DND-41 (cell line): Measurements from ENCODE around the gene LAPTM4A.

Source experiments
- EZH2 ChIP-seq: IDR thresholded peaks from 3 replicates; pipeline ENCODE4 v1.6.1; 2012; ENCODE audit warnings: borderline replicate concordance, low read depth, mild to moderate bottlenecking, moderate library complexity, low read length, inconsistent platforms; ENCODE audit not compliant: severe bottlenecking
- TF ChIP-seq, protein P1 (sequence below): IDR thresholded peaks from 2 replicates; pipeline ENCODE4 v1.5.1; 2012; ENCODE audit warnings: borderline replicate concordance, low read length, moderate library complexity, mild to moderate bottlenecking; ENCODE audit not compliant: poor library complexity, severe bottlenecking; ENCODE audit errors: extremely low read depth

DNA sequence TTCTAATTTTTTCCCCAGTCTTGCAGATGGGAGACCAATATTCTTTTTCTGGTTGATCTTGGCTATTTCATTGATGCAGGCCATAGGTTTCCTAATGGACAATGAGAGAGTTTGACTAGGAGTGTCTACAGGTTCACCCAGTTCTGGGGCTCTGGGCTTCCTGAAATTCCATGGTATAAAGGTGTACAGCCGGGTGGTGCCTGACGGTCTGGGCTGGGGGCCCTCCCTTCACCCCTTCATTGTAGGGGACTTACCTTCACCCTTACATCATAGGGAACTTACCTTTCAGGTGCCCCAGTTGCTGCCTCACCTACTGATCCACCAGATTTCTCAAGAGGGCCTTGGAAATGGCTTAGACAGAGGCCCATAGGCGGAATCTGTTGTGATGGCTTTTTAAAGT lies 13.0 kb upstream of the LAPTM4A start:
- TF ChIP-seq, protein P1, sequence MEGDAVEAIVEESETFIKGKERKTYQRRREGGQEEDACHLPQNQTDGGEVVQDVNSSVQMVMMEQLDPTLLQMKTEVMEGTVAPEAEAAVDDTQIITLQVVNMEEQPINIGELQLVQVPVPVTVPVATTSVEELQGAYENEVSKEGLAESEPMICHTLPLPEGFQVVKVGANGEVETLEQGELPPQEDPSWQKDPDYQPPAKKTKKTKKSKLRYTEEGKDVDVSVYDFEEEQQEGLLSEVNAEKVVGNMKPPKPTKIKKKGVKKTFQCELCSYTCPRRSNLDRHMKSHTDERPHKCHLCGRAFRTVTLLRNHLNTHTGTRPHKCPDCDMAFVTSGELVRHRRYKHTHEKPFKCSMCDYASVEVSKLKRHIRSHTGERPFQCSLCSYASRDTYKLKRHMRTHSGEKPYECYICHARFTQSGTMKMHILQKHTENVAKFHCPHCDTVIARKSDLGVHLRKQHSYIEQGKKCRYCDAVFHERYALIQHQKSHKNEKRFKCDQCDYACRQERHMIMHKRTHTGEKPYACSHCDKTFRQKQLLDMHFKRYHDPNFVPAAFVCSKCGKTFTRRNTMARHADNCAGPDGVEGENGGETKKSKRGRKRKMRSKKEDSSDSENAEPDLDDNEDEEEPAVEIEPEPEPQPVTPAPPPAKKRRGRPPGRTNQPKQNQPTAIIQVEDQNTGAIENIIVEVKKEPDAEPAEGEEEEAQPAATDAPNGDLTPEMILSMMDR: no peak
- TF ChIP-seq EZH2: no peak
